Panc1 (cell line): ENCODE data around the gene PTPN11. TPM values are rescaled to one million over a fixed set of nuclear protein-coding genes. Genes with fewer than 3 reads are reported as not detected.

Experiments used
- ATAC-seq: fragments of 200-7000 bp; cut with Tn5 transposase; 2 replicates; pipeline ENCODE4 v1.9.1; 2020; ENCODE audit warnings: mild to moderate bottlenecking, moderate library complexity
- BruUV-seq: library from RNA; stranded (reverse); fragments of 400-500 nt; replicated peaks from 2 replicates; lab custom pipeline; 2021; lab: Mats Ljungman, UMichigan
- CTCF ChIA-PET: fragments of 300-600 bp; sonication (Branson Sonifier 250); formaldehyde crosslinking; loops from one replicate; lab custom pipeline; 2022; ENCODE audit warnings: antibody characterized with exemption; lab: Charles Lee
- POLR2A ChIA-PET: fragments of 300-600 bp; sonication (Branson Sonifier 250); formaldehyde crosslinking; loops from one replicate; lab custom pipeline; 2022; ENCODE audit warnings: antibody characterized with exemption; lab: Charles Lee
- DNase-seq: peaks from one replicate; pipeline ENCODE4 v3.0.0-alpha.2; 2010; ENCODE audit warnings: low read depth, low spot score
- H3K27ac ChIP-seq: 2 replicates; pipeline ENCODE4 v1.5.1; 2011; ENCODE audit warnings: mild to moderate bottlenecking, low read length, inconsistent platforms
- H3K27me3 ChIP-seq: fragments of 200-500 bp; sonication (Bioruptor generic); 2 replicates; pipeline ENCODE4 v1.6.0; 2014; ENCODE audit warnings: low read length, inconsistent platforms; ENCODE audit not compliant: control insufficient read depth, insufficient read depth
- H3K36me3 ChIP-seq: fragments of 200-500 bp; sonication (Bioruptor generic); 2 replicates; pipeline ENCODE4 v1.5.1; 2014; ENCODE audit warnings: inconsistent platforms, mild to moderate bottlenecking, low read length, moderate library complexity; ENCODE audit not compliant: control insufficient read depth, insufficient read depth
- H3K4me1 ChIP-seq: 2 replicates; pipeline ENCODE4 v1.5.1; 2011; ENCODE audit warnings: inconsistent platforms, mild to moderate bottlenecking, low read length, moderate library complexity; ENCODE audit not compliant: control insufficient read depth, insufficient read depth
- H3K4me3 ChIP-seq, 2 experiments: 2 replicates each; pipeline ENCODE4 v1.5.1; 2011 to 2012; ENCODE audit warnings: low read depth in 2 of 2, low read length in 2 of 2, mild to moderate bottlenecking in 2 of 2, inconsistent platforms in 1 of 2, moderate library complexity in 1 of 2
- H3K9me3 ChIP-seq: fragments of 200-500 bp; sonication (Bioruptor generic); 2 replicates; pipeline ENCODE4 v1.5.1; 2014; ENCODE audit warnings: low read depth, mild to moderate bottlenecking, inconsistent platforms, low read length, moderate library complexity; ENCODE audit not compliant: control insufficient read depth, insufficient read depth
- POLR2AphosphoS5 ChIP-seq: IDR thresholded peaks from 2 replicates; pipeline ENCODE4 v1.6.1; 2012; ENCODE audit warnings: mild to moderate bottlenecking, low read depth, low read length, moderate library complexity
- SIN3A ChIP-seq: IDR thresholded peaks from 2 replicates; pipeline ENCODE4 v1.6.1; 2012; ENCODE audit warnings: low read depth, mild to moderate bottlenecking, low read length, moderate library complexity, borderline replicate concordance; ENCODE audit not compliant: insufficient read depth
- TCF7L2 ChIP-seq: IDR thresholded peaks from 2 replicates; pipeline ENCODE4 v1.6.1; 2011; ENCODE audit warnings: mild to moderate bottlenecking, low read depth, low read length, inconsistent platforms
- in situ Hi-C: cut with HindIII; loops from 2 replicates; pipeline ENCODE4 v1.10.0; 2016; ENCODE audit warnings: low sequenced_read_pairs, low pct_unique_long_range_greater_than_20kb
- intact Hi-C: fragments of 100-400 bp; cut with micrococcal nuclease; formaldehyde crosslinking; loops from one replicate; pipeline ENCODE4 v1.10.0; 2022; ENCODE audit not compliant: unreplicated experiment
- total RNA-seq: library from RNA; stranded (reverse); gene quantifications from one replicate; pipeline ENCODE4 v1.2.1, GENCODE V29; 2021; ENCODE audit not compliant: unreplicated experiment
- TF ChIP-seq, protein P1 (sequence below), 2 experiments: IDR thresholded peaks; 2 replicates each; pipeline ENCODE4 v1.6.1; 2011 to 2012; ENCODE audit warnings: low read depth in 2 of 2, control low read depth in 1 of 2, low read length in 1 of 2, mild to moderate bottlenecking in 1 of 2, moderate library complexity in 1 of 2; ENCODE audit not compliant: insufficient read depth in 1 of 2
- TF ChIP-seq, protein P2 (sequence below): fragments of 450-650 bp; IDR thresholded peaks from 2 replicates; pipeline ENCODE4 v1.5.1; 2017; ENCODE audit warnings: mild to moderate bottlenecking

PTPN11 gene
- total RNA-seq, 1 experiment from 2014 or later: 139 TPM

DNA sequence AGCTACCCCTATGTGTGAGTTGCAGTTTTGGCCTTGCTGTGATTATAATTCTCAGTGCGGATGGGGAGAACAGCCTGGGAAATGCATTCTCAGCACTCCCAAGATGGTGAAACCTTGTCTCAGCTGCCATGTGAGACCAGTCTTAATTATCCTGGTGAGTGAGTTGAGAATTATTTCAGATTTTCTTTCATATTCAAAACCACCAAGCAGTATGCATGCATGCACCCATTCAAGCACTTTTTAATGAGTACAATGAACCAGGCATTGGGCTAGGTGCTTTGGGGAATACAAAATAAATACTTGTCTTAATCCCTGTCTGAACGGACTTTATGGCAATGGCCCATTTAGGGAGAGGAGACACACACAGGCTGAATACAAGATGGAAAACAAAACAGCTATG lies 94.7 kb downstream of the PTPN11 start:
- DNase-seq (no peak), ATAC-seq (no peak)
- ChIA-PET CTCF (no interaction called here), POLR2A (no interaction called here)
- Histone ChIP-seq H3K9me3 (no peaks in the 10 kb centered on the region), H3K27me3 (no peaks in the 10 kb centered on the region), H3K4me3 (no peak overlapping the region), H3K4me1 (no peaks in the 10 kb centered on the region), H3K27ac (no peak overlapping the region), H3K36me3 (no peaks in the 10 kb centered on the region)
- no TSS peak for BruUV-seq
- TF ChIP-seq, protein P1, sequence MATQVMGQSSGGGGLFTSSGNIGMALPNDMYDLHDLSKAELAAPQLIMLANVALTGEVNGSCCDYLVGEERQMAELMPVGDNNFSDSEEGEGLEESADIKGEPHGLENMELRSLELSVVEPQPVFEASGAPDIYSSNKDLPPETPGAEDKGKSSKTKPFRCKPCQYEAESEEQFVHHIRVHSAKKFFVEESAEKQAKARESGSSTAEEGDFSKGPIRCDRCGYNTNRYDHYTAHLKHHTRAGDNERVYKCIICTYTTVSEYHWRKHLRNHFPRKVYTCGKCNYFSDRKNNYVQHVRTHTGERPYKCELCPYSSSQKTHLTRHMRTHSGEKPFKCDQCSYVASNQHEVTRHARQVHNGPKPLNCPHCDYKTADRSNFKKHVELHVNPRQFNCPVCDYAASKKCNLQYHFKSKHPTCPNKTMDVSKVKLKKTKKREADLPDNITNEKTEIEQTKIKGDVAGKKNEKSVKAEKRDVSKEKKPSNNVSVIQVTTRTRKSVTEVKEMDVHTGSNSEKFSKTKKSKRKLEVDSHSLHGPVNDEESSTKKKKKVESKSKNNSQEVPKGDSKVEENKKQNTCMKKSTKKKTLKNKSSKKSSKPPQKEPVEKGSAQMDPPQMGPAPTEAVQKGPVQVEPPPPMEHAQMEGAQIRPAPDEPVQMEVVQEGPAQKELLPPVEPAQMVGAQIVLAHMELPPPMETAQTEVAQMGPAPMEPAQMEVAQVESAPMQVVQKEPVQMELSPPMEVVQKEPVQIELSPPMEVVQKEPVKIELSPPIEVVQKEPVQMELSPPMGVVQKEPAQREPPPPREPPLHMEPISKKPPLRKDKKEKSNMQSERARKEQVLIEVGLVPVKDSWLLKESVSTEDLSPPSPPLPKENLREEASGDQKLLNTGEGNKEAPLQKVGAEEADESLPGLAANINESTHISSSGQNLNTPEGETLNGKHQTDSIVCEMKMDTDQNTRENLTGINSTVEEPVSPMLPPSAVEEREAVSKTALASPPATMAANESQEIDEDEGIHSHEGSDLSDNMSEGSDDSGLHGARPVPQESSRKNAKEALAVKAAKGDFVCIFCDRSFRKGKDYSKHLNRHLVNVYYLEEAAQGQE (IDR thresholded peaks at IDR 0.05; ENCODE audit: insufficient read depth in 1 of 2, low read depth in 2 of 2, low read length in 1 of 2): no peak
- TF ChIP-seq TCF7L2 (no peak), SIN3A (no peak), POLR2AphosphoS5 (no peak)
- TF ChIP-seq, protein P2, sequence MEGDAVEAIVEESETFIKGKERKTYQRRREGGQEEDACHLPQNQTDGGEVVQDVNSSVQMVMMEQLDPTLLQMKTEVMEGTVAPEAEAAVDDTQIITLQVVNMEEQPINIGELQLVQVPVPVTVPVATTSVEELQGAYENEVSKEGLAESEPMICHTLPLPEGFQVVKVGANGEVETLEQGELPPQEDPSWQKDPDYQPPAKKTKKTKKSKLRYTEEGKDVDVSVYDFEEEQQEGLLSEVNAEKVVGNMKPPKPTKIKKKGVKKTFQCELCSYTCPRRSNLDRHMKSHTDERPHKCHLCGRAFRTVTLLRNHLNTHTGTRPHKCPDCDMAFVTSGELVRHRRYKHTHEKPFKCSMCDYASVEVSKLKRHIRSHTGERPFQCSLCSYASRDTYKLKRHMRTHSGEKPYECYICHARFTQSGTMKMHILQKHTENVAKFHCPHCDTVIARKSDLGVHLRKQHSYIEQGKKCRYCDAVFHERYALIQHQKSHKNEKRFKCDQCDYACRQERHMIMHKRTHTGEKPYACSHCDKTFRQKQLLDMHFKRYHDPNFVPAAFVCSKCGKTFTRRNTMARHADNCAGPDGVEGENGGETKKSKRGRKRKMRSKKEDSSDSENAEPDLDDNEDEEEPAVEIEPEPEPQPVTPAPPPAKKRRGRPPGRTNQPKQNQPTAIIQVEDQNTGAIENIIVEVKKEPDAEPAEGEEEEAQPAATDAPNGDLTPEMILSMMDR: no peak
- in situ Hi-C loops: no loop called here
- intact Hi-C loops: no loop called here

DNA sequence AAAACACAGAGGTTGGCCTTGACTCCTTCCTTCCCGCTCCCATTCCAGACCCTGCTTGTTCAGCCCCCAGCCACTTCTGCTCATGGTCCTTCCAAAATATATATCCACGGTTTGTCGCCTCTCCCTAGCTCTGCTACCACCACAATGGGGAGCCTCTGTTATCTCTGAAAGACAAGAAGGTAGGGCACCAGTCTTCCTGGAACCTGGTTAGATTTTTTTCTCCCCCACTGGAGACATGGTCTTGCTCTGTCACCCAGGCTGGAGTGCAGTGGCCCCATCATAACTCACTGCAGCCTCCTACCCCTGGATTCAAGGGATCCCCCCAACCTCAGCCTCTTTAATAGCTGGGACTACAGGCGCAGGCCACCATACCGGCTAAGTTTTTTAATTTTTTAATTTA lies 95.7 kb downstream of the PTPN11 start:
- Histone ChIP-seq H3K27ac (no peak overlapping the region), H3K4me3 (no peak overlapping the region), H3K36me3 (no peaks in the 10 kb centered on the region), H3K4me1 (no peaks in the 10 kb centered on the region), H3K9me3 (no peaks in the 10 kb centered on the region), H3K27me3 (no peaks in the 10 kb centered on the region)
- in situ Hi-C loops (no loop called here), intact Hi-C loops (no loop called here)
- POLR2A ChIA-PET: interaction anchor here (0.6 kb wide), 1 partner anchor 298 kb away, joined by 3 read pairs; no protein-coding TSS in a partner anchor
- ATAC-seq (no peak), DNase-seq (no peak)
- no TSS peak for BruUV-seq
- TF ChIP-seq POLR2AphosphoS5 (no peak), TCF7L2 (no peak), SIN3A (no peak)
- TF ChIP-seq, protein P1 (IDR thresholded peaks at IDR 0.05; ENCODE audit: insufficient read depth in 1 of 2, low read depth in 2 of 2, low read length in 1 of 2): no peak
- TF ChIP-seq, protein P2: no peak
- CTCF ChIA-PET: no interaction called here
